Sciatic nerve (tissue), 2 donors: ENCODE data around the gene PROSER2. TPM values are rescaled to one million over a fixed set of nuclear protein-coding genes. Genes with fewer than 3 reads are reported as not detected.
"Not testable (repeated sequence)": the region's sequence is repeated elsewhere in the genome, so short reads cannot be mapped to it uniquely, and the experiment has no call there.

Source experiments
- ATAC-seq: fragments of 200-7000 bp; cut with Tn5 transposase; one replicate; pipeline ENCODE4 v1.9.1; 2020; ENCODE audit warnings: mild to moderate bottlenecking, moderate library complexity
- DNase-seq: peaks from one replicate; pipeline ENCODE4 v3.0.0-alpha.2; 2020; ENCODE audit warnings: low spot score
- intact Hi-C: fragments of 100-400 bp; cut with DNase I; formaldehyde crosslinking; loops from one replicate; pipeline ENCODE4 v1.14.2; 2022
- total RNA-seq: library from RNA; stranded (reverse); fragmentation: NEBNext Ultra II Directional; extraction: Animal tissue kit (Norgen Biotek cat#: 25700); gene quantifications from one replicate; pipeline ENCODE4 v1.2.1, GENCODE V29; 2021
- donor health status: DM: no; HTN: no; CAD: no.
- donor health status: DM: no; HTN: no; CAD: no.

Gene PROSER2
- total RNA-seq, 1 donor from 2014 or later, result 23.7 TPM

DNA sequence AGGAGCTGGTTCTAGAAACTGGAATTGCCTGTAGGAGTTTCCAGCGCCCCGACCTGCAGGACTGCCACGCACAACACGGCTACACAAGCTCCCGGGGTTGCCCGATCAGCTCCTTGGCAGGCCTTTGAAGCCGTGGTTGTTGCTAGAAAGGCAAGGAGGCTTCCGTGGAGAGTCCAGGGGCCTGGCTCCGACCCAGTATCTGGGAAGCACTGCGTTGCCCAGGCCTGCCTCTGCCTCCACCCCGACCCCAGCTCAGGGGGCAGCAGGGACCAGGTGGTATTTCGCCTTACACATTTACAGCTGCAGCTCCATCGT, 54.4 kb downstream of the PROSER2 start:
- DNase-seq (no peak), ATAC-seq (no peak)
- intact Hi-C loops, result no loop called here

DNA sequence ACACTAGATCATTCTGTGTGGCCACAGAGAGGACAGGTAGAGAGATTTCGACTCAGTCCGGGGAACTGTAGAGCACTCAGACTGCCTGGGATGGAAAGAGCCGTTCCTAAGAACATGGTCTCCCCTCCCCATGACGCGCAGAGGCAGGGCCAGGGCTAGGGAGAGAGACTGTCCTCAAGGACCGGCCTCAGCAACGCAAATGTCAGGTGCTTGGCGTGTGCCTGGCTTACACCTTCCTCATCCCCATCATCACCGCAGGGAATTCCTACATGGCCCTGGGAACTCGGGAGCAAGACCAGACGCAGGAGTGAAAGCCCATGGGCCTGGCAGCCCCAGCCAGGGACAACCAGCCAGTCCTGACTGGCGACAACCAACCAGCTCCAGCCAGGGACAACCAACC, 55.6 kb downstream of the PROSER2 start:
- DNase-seq (no peak), ATAC-seq (no peak)
- intact Hi-C loops, result no loop called here

DNA sequence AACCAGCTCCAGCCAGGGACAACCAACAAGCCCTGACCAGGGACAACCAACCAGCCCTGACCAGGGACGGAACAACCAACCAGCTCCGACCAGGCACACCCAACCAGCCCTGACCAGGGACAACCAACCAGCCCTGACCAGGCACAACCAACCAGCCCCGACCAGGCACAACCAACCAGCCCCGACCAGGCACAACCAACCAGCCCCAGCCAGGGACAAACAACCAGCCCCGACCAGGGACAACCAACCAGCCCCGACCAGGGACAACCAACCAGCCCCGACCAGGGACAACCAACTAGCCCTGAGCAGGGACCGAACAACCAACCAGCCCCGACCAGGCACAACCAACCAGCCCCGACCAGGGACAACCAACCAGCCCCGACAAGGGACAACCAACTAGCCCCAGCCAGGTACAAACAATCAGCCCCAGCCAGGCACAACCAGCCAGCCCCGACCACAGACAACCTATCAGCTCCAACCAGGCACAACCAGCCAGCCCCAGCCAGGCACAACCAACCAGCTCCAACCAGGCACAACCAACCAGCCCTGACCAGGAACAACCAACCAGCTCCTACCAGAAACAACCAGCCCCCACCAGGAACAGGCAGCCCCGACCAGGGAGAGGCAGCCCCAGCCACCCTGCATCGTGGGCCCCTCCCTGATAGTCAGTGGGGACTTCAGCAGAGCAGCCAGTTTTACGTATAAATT, 56.4 kb downstream of the PROSER2 start:
- DNase-seq (no peak), ATAC-seq (no peak)
- intact Hi-C loops, result no loop called here

DNA sequence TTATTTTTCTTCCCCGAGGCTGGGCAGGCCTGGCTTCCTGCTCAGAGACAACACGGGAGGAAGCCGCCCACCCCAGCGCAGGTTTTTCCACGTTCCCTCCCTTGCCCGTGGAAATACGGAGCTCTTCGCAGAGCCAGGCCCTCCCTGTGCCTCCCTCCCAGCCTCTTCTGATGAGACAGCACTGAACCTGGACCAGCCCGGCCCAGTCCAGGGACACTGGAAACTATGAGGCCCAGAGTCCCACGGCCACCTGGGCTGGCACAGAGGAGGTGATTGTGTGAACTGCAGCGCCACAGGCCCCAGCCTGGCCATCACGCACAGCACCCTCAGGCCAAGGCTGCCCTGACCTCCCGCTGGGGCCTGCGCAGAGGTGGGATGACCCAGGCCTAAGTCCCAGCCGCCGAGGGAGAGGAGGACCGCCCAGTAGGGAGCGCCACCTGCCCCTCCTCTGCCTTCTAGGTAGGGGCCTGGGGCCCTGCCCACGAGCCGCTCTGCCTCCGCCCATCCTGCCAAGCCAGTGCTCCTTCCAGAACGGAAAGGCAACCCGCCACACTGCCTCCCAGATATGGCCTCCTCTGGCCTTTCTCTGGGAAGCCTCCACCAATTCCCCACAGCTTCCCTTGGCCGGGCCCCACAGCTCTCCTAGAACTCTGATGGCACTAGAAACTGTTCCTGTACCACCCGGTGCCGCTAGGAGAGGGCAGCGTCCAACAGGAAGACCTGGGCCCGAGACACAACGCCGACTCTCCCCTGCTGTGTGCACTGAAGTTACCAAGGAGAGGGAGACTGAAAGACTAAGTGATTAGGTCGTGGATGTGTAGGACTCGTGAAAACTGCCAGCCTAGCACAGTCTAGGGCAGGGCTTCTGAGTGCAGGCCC, 57.2 kb downstream of the PROSER2 start:
- no peak for ATAC-seq
- intact Hi-C loops, result no loop called here
- DNase-seq, result no peak

DNA sequence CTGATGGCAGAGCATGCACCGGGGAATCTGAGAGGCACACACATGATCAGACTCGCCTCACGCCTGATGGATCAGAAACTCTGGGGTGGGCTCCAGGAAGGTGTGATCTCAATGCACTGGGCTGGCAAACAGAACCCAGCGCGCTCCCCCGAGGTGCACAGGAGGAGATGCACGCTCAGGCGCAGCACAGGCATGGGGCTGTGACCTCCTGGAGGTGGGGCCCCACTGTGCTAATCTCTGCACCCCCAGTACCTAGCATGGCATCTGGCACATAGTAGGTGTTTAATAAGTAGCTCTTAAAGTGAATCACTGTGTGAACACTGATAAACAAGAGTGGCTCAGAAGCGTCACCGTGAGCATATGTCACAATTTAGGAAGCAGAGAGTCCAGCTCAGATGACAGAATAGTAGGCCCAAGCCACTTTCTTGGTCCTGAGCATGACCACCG, 57.9 kb downstream of the PROSER2 start:
- ATAC-seq, result no peak
- no peak for DNase-seq
- intact Hi-C loops, result no loop called here

DNA sequence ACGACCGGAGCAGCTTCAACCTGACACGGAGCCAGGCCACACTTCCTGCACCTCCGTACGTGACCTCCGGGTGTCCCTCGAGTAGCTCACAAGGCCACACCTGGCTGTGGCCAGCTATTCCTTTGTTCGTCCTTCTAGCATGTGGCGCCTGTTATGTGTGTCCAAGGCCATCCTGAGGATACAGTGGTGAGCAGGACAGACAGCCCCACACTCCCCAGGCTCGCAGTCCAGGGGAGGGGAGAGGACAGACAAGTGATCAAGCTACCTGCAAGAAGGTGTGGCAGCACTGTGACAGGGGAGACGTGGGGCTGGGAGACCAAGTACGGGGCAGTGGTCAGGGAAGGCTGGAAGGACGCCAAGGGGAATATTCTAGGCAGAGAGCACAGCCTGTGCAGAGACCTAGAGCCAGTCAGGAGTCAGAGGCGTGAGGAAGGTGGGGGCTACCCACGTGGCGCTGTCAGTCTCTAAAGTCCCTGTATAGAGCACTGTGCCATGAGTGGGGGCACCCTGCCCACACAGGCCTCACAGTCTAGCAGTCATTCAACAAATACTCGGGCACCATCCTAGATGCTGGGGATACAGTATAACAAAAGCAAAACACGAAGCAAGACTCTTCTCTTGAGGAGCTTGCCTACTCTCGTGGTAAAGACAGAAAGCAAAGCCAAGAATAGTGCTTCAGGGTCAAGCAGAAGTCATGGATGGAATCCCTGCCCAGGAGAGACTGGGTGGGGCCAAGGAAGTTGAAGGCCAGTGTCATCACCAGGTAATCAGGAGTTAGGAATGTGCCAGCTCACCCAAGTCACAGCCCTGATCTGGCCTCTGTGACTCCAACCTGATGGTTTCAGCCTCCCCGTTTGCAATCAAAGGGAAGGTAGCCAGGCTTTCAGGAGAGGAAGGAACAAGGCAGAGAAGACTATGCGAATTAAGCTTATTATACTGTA, 58.6 kb downstream of the PROSER2 start:
- no peak for DNase-seq
- no peak for ATAC-seq
- intact Hi-C loops, result no loop called here

DNA sequence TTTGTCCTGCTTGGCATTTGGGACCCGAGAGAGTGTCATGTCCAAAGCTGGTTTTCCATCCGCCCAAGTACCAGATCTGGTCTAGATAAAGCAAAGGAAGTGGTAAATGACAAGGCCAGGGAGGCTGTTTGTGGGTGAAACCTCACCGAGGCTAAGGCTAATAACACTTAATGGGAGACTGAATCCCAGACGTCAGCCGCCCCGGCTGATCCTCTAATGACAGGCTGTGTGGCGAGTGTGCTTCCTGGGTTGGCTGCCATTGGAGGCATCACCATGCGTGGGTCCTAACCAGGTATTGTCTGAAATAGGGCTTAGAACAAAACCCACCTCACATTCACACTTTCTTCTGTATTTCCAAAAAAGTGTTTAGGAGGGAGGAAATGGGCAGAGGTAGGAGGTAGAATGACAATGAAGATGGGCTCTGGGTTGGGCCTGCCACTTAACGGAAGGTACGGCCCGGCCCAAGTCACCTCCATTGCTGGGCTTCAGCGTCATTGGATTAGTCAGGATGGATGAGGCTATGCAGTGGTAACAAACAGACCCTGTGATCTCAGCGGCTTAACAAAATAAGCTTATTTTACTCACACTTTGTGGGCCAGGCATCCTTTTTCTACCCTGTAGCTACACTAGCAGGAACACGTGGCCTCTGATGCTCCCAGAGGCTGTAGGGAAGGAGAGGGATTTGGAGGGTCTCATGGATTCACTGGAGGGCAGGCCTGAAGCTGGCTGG, 59.7 kb downstream of the PROSER2 start:
- ATAC-seq (no peak), DNase-seq (no peak)
- intact Hi-C loops, result no loop called here

DNA sequence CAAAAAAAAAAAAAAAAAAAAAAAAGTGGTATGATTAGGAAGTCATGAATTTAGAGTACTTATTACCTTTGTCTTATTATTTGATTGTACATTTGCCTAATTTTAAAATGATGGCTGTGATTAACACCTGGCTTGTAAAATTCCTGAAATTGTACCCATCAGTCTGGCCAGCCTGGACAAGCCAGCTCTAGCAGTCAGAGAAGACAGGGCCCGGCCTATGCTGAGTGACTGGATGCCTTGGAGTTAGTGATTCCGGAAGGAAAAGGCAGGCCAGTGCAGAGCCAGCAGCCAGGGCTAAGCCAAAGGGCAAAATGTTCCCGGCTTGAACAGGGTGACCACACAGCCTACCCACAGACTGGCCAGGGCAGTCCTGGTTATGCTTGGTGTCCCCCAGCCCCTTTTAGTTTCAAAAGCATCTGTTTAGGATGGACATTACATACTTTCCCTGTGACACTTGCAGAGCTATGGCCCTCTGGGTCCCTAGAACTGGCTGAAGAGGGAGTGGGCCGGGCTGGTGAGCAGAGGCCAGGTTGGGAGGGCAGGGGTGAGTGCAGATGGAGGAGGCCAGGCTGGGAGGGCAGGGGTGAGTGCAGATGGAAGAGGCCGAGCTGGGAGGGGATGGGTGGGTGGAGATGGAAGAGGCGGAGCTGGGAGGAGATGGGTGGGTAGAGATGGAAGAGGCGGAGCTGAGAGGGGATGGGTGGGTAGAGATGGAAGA, 61.7 kb downstream of the PROSER2 start:
- DNase-seq (no peak), ATAC-seq (no peak)
- intact Hi-C loops, result no loop called here

DNA sequence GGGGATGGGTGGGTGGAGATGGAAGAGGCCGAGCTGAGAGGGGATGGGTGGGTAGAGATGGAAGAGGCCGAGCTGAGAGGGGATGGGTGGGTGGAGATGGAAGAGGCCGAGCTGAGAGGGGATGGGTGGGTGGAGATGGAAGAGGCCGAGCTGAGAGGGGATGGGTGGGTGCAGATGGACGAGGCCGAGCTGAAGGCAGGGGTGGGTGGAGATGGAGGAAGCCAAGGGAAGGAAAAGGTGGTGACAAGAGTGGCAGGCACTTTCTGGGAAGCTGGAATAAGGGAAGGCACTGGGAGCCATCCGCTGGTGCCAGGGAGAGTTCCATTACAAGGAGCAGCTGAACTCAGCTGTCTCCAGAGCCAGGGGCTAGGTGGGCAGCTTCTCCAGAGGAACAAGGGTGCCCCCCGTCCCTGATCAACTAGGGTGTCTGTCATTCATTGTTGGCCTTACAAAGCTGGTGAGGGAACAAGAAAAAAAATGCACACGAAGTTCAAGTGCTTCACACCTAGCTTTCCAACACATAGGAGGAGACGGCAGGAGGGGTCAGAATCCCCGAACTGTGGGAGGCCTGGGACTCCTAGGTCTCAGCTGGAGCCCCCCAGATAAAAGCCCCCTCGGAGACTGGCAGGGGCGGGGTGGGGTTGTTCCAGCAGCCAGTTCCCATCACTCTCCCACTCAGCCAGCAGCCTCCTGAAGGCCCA, 62.4 kb downstream of the PROSER2 start:
- intact Hi-C loops, result no loop called here
- no peak for ATAC-seq
- DNase-seq, result no peak

DNA sequence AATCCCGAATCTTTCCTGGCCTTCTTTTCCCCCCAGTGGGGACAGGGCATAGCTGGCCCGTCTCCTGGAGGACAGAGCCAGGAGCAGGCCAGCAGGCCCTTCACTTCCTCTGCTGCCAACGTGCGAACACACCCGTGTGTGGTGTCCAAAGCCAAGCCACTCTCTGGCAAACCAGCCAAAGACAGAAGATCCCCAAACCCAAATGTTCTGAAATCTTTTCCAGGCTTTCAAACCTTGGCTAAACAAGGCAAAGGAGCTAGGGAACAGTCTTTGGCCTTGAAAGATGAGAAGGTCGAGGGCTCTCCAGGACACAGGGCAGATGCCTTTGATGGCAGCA, 63.0 kb downstream of the PROSER2 start:
- intact Hi-C loops, result no loop called here
- ATAC-seq, result no peak
- no peak for DNase-seq

DNA sequence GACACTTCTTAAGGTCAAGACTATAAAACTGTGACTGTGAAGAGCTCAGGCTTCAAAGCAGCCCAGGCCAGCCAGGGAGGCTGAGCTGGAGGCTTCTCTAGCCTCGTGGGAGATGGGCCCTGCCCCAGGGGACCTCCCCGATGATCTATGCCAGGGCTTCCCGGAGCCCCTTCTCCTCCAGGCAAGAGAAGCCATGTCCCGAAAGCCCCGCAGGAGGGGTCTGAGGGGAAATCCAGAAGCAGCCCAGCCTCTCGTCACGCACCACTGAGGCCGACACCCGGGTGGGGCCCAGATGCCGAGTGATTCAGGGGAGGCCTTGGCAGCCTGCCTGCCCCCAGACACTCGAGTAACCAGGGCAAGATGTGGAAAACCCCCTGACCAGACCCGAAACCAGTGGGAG, 63.7 kb downstream of the PROSER2 start:
- no peak for ATAC-seq
- intact Hi-C loops, result no loop called here
- DNase-seq, result no peak

DNA sequence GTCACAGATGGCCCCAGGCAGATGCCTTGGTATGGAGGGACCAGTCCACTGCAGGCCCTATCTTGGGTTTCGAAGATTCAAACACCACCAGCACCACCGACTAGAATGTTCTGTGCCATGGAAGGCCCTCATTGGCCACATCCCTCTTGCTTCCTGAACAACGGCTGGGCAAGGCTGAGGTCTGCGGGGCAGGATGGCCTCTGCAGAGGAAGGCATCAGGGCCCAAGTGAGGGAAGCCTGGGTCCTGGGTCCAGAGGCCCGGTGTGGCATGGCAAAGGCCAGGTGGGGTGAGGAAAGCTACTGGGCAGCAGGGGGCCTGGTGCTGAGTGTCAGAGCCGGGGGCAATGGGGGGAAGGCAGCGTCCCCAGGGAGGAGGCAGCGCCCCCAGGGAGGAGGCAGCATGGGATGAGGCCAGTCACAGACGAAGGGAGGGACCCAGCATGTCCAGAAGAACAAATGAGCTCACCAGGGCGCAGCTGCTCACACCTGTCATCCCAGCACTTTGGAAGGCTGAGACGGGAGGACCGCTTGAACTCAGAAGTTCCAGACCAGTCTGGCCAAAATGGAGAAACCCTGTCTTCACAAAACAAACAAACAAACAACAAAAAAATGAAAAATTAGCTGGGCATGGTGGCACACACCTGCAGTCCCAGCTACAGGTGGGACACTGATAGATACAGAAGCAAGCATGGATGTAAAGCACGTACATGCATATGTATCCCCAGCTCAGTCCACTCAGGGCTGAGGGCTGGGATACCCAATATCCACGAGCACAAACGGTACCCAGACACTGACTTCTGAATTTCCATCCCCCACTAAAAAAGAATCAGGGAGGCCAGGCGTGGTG, 64.4 kb downstream of the PROSER2 start:
- no peak for ATAC-seq
- DNase-seq, result no peak
- intact Hi-C loops, result no loop called here

DNA sequence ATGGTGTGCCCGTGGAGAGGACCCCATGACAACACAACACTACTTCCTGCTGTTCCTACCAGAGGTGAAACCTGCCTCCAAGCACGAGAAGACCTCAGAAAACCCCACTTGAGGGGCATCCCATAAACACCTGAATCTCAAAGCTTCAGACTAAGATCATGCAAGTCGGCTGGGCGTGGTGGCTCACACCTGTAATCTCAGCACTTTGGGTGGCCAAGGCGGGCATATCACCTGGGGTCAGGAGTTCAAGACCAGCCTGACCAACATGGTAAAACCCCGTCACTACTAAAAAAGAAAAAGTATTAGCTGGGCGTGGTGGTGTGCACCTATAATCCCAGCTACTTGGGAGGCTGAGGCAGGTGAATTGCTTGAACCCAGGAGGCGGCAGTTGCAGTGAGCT, 66.1 kb downstream of the PROSER2 start:
- intact Hi-C loops, DNase-seq, ATAC-seq: not testable (repeated sequence)

DNA sequence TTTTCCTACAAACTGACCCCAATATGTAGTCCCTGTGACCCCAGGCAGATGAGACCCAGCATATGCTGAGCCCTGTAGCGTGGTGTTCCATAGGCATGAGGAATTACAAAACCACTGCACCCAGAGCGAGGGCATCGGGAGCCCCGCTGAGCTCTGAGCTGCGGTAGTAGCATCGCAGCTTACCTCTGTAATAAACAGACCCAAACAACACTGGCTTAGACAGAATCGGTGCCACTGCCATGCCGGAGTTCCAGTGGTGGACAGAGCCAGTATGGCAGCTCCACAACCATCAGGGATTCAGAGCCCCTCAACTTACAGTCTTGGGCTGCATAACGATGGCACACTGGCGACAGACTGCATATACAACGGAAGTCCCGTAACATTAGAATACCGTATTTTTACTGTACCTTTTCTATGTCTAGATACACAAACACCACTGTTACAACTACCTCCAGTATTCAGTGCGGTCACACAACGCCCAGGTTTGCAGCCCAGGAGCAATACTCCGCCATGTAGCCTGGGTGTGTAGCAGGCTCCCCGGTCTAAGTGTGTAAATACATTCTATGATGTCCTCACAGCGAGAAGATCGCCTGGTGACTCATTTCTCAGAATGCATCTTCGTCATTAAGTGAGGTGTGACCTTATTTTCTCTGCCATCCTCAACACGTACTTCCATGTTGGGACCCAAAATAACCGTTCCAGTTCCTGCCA, 68.8 kb downstream of the PROSER2 start:
- intact Hi-C loops, result no loop called here
- ATAC-seq (no peak), DNase-seq (no peak)

DNA sequence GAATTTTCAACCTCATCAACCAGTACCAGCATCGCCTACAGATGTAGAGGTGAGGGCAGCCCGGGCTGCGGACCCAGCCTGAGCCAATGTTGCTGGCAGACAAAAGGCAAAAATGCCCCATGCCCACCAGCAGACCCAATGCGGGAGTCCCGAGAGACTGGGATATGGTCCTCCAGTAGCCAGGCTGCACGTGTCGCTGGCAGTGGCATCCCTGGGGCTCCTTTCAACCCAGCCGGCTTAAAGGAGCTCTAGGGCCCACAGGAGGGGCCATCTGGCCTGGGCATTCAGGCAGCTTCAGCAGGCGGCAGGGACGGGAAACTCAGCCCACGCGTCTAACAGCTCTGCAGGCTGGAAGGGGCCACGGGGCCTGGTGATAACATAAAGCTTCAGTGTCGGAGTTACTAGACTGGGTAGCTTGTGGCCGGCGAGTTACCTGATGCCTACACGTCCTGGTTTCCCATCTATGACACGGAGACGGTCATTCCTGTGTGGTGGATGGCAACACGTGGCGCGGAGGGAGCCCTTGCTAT, 70.7 kb downstream of the PROSER2 start:
- intact Hi-C loops, result no loop called here
- ATAC-seq (no peak), DNase-seq (no peak)
